PC-9 (cell line): ENCODE data around the gene SPTAN1. TPM values are rescaled to one million over a fixed set of nuclear protein-coding genes. Genes with fewer than 3 reads are reported as not detected.

Source experiments
- BruUV-seq: library from RNA; stranded (reverse); fragments of 400-500 nt; replicated peaks from 2 replicates; lab custom pipeline; 2021; lab: Mats Ljungman, UMichigan
- CTCF ChIA-PET: fragments of 300-600 bp; sonication (Branson Sonifier 250); formaldehyde crosslinking; loops from one replicate; lab custom pipeline; 2022; ENCODE audit warnings: antibody characterized with exemption; lab: Charles Lee
- POLR2A ChIA-PET: fragments of 300-600 bp; sonication (Branson Sonifier 250); formaldehyde crosslinking; loops from one replicate; lab custom pipeline; 2022; ENCODE audit warnings: antibody characterized with exemption; ENCODE audit not compliant: unreplicated experiment; lab: Charles Lee
- DNase-seq, 2 experiments: peaks; one replicate each; pipeline versions ENCODE4 v3.0.0 to v3.0.0-alpha.2; 2015 to 2022; ENCODE audit warnings: mixed read lengths in 1 of 2
- H2AFZ ChIP-seq: fragments of 200-600 bp; sonication (generic); 2 replicates; pipeline ENCODE4 v1.8.1; 2017; ENCODE audit warnings: antibody characterized with exemption
- H3F3A ChIP-seq: fragments of 200-600 bp; sonication (generic); 2 replicates; pipeline ENCODE4 v1.8.1; 2017; ENCODE audit warnings: antibody characterized with exemption, mild to moderate bottlenecking, low read depth; ENCODE audit not compliant: insufficient read depth
- H3K27ac ChIP-seq: fragments of 200-600 bp; sonication (generic); 2 replicates; pipeline ENCODE4 v1.6.1; 2016; ENCODE audit warnings: mixed run types
- H3K27me3 ChIP-seq: fragments of 200-600 bp; sonication (generic); 2 replicates; pipeline ENCODE4 v1.6.1; 2016; ENCODE audit warnings: low read depth, mixed run types; ENCODE audit not compliant: insufficient read depth
- H3K36me3 ChIP-seq: fragments of 200-600 bp; sonication (generic); 2 replicates; pipeline ENCODE4 v1.6.1; 2016; ENCODE audit warnings: low read depth, mixed run types
- H3K4me1 ChIP-seq: fragments of 200-600 bp; sonication (generic); replicated peaks from 2 replicates; pipeline ENCODE4 v1.6.1; 2016; ENCODE audit warnings: mixed run types; ENCODE audit not compliant: insufficient read depth
- H3K4me2 ChIP-seq: fragments of 200-600 bp; sonication (generic); 2 replicates; pipeline ENCODE4 v1.6.1; 2017; ENCODE audit warnings: mixed run types
- H3K4me3 ChIP-seq: fragments of 200-600 bp; sonication (generic); 2 replicates; pipeline ENCODE4 v1.6.1; 2016; ENCODE audit warnings: mixed run types
- H3K79me2 ChIP-seq: fragments of 200-600 bp; sonication (generic); 2 replicates; pipeline ENCODE4 v1.6.1; 2017; ENCODE audit warnings: low read depth, mixed run types
- H3K9me2 ChIP-seq: fragments of 200-600 bp; sonication (generic); 2 replicates; pipeline ENCODE4 v1.8.1; 2017; ENCODE audit warnings: mild to moderate bottlenecking; ENCODE audit not compliant: insufficient read depth
- H3K9me3 ChIP-seq: fragments of 200-600 bp; sonication (generic); 2 replicates; pipeline ENCODE4 v1.8.1; 2016; ENCODE audit warnings: low read depth; ENCODE audit not compliant: insufficient read depth
- H4K20me1 ChIP-seq: fragments of 200-600 bp; sonication (generic); 2 replicates; pipeline ENCODE4 v1.8.1; 2017; ENCODE audit not compliant: insufficient read depth
- CTCF ChIP-seq: fragments of 200-600 bp; sonication (generic); conservative IDR thresholded peaks from 2 replicates; pipeline ENCODE4 v1.6.1; 2017; ENCODE audit warnings: mixed run types, antibody characterized with exemption, mild to moderate bottlenecking, moderate library complexity
- EZH2 ChIP-seq: fragments of 200-600 bp; sonication (generic); IDR thresholded peaks from 2 replicates; pipeline ENCODE4 v1.8.0; 2017; ENCODE audit warnings: antibody characterized with exemption, low read depth
- intact Hi-C: fragments of 100-400 bp; cut with micrococcal nuclease; formaldehyde crosslinking; loops from one replicate; pipeline ENCODE4 v1.10.0; 2022; ENCODE audit not compliant: unreplicated experiment
- total RNA-seq: library from RNA; stranded (reverse); gene quantifications from 2 replicates; pipeline ENCODE4 v1.2.3, GENCODE V29; 2021

The SPTAN1 gene
- total RNA-seq, 1 experiment from 2014 or later = 214 TPM

- Histone ChIP-seq H2AFZ (no peak overlapping the region), H3K27me3 (no peaks in the 10 kb centered on the region), H3K27ac (no peak overlapping the region), H3K79me2 (peaks cover 12% of the 10 kb centered on the region), H3K9me3 (no peaks in the 10 kb centered on the region), H3K36me3 (peaks cover 13% of the 10 kb centered on the region; the same call in 1 of the 2 replicates), H3K4me3 (no peak overlapping the region), H3K4me2 (no peak overlapping the region), H3K9me2 (no peaks in the 10 kb centered on the region), H4K20me1 (no peaks in the 10 kb centered on the region), H3K4me1 (peaks cover 21% of the 10 kb centered on the region), H3F3A (peaks cover 28% of the 10 kb centered on the region; the same call in 1 of the 2 replicates)
- CTCF ChIA-PET = no interaction called here
- intact Hi-C loops = no loop called here
- DNase-seq = no peak
- POLR2A ChIA-PET = no interaction called here
- BruUV-seq = no TSS peak
- TF ChIP-seq CTCF (no peak), EZH2 (no peak)
Observed at GRCh38 chr9:128640603-128641002, 88.2 kb downstream of the SPTAN1 start.

DNA sequence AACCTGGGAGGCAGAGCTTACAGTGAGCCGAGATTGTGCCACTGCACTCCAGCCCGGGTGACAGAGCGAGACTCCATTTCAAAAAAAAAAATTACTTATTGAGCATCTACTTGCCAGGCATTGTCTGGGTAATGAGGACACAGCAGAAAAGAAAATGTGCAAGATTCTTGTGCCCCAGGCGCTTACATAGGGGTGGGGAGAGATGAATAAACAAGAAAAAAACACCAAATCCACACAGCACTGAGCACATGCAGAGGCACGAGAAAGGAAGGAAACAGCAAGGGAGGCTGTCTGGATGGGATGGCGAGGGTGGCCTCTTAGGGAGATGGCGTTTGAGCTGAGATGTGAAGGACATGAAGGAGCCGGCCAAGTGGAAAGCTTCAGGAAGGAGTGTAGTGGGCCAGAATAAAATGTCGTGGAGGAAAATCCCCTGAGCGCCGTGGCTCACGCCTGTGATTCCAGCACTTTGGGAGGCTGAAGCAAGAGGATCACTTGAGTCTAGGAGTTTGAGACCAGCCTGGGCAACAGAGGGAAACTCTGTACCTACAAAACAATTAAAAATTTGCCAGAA lies 90.4 kb downstream of the SPTAN1 start:
- no peak for TF ChIP-seq CTCF
- no peak for TF ChIP-seq EZH2
- H2AFZ ChIP-seq = no peak overlapping the region
- peaks cover 17% of the 10 kb centered on the region for H3K79me2 ChIP-seq
- peaks cover 9% of the 10 kb centered on the region; the same call in 1 of the 2 replicates for H3K36me3 ChIP-seq
- H3K4me3 ChIP-seq = no peak overlapping the region
- no peaks in the 10 kb centered on the region for H3K27me3 ChIP-seq
- no TSS peak for BruUV-seq
- H3K4me2 ChIP-seq = no peak overlapping the region
- ChIA-PET CTCF (interaction anchor here (0.6 kb wide), 1 partner anchor 58 kb away, joined by 5 read pairs; no protein-coding TSS in a partner anchor), POLR2A (no interaction called here)
- H3K27ac ChIP-seq = no peak overlapping the region
- H4K20me1 ChIP-seq = no peaks in the 10 kb centered on the region
- no peaks in the 10 kb centered on the region for H3K4me1 ChIP-seq
- intact Hi-C loops = no loop called here
- no peaks in the 10 kb centered on the region for H3K9me2 ChIP-seq
- no peak for DNase-seq
- no peaks in the 10 kb centered on the region for H3K9me3 ChIP-seq
- peaks cover 15% of the 10 kb centered on the region; the same call in 1 of the 2 replicates for H3F3A ChIP-seq

- Histone ChIP-seq H3K27me3 (no peaks in the 10 kb centered on the region), H2AFZ (no peak overlapping the region), H4K20me1 (no peaks in the 10 kb centered on the region), H3K4me3 (no peak overlapping the region), H3K4me2 (no peak overlapping the region), H3K27ac (no peak overlapping the region), H3K9me2 (no peaks in the 10 kb centered on the region), H3K4me1 (no peaks in the 10 kb centered on the region), H3F3A (peaks cover 15% of the 10 kb centered on the region; the same call in 1 of the 2 replicates), H3K9me3 (no peaks in the 10 kb centered on the region), H3K79me2 (peaks cover 25% of the 10 kb centered on the region), H3K36me3 (peaks cover 9% of the 10 kb centered on the region; the same call in 1 of the 2 replicates)
- BruUV-seq = no TSS peak
- POLR2A ChIA-PET = interaction anchor here (0.6 to 0.7 kb wide), 2 partner anchors 109 to 380 kb away, joined by 4 to 12 read pairs; no protein-coding TSS in a partner anchor
- CTCF ChIA-PET = interaction anchor here (0.7 kb wide), 1 partner anchor 280 kb away, joined by 4 read pairs; no protein-coding TSS in a partner anchor
- TF ChIP-seq CTCF (no peak), EZH2 (no peak)
- intact Hi-C loops = no loop called here
- DNase-seq = no peak
Observed at GRCh38 chr9:128643519-128644300, 91.3 kb downstream of the SPTAN1 start.
